ENCODE data around the gene GNAQ.

DNA sequence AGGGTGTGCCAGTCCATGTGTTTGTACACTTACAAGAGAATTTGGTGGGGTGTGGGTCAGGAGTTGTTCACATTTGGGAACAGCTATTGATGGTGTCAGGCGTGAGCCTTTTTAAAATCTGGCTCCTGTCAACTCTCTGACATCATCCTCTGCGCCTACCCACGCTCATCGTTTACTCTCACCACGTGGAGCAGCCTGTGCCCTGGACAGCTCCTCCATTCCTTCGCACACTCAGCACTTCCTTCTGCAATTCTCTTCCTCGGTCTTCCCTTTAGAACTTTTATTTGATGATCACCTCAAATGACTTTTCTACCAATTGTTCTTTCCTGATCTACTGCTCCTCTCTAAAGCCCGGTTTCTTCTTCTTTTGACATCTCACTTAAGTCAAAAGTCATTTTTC lies 42.1 kb upstream of the GNAQ start:
- TF ChIP-seq, protein P1, sequence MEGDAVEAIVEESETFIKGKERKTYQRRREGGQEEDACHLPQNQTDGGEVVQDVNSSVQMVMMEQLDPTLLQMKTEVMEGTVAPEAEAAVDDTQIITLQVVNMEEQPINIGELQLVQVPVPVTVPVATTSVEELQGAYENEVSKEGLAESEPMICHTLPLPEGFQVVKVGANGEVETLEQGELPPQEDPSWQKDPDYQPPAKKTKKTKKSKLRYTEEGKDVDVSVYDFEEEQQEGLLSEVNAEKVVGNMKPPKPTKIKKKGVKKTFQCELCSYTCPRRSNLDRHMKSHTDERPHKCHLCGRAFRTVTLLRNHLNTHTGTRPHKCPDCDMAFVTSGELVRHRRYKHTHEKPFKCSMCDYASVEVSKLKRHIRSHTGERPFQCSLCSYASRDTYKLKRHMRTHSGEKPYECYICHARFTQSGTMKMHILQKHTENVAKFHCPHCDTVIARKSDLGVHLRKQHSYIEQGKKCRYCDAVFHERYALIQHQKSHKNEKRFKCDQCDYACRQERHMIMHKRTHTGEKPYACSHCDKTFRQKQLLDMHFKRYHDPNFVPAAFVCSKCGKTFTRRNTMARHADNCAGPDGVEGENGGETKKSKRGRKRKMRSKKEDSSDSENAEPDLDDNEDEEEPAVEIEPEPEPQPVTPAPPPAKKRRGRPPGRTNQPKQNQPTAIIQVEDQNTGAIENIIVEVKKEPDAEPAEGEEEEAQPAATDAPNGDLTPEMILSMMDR (IDR thresholded peaks at IDR 0.05): no peak
- no peak for TF ChIP-seq POLR2A (IDR thresholded peaks at IDR 0.05)

All from lower leg skin (tissue), 3 donors.